NCI-H1694 treated with DMSO at 0.1 percent for 48 hours (cell line): ENCODE results near the gene PPT2.
"Not testable (repeated sequence)": the region's sequence is repeated elsewhere in the genome, so short reads cannot be mapped to it uniquely, and the experiment has no call there.

ENCODE experiments used
- DNase-seq: peaks from one replicate; lab custom pipeline; 2025; lab: John Stamatoyannopoulos, UW

Gene PPT2

DNA sequence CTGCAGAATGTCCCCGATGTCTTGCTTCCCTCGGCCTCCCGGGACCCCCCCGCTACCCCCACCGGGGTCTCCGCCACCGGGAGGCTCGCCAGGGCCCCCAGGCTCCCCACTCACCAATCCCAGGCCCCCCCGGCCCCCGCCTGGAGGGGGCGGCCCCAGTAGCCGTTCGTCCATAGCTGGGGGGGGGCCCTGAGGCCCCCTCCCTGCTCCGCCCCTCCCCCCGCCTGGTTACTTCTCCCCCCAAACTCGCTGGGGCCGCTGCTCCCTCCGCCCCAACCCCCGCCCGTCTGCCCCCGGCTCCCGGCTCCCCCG lies 35.8 kb downstream of the PPT2 start:
- DNase-seq: no peak

DNA sequence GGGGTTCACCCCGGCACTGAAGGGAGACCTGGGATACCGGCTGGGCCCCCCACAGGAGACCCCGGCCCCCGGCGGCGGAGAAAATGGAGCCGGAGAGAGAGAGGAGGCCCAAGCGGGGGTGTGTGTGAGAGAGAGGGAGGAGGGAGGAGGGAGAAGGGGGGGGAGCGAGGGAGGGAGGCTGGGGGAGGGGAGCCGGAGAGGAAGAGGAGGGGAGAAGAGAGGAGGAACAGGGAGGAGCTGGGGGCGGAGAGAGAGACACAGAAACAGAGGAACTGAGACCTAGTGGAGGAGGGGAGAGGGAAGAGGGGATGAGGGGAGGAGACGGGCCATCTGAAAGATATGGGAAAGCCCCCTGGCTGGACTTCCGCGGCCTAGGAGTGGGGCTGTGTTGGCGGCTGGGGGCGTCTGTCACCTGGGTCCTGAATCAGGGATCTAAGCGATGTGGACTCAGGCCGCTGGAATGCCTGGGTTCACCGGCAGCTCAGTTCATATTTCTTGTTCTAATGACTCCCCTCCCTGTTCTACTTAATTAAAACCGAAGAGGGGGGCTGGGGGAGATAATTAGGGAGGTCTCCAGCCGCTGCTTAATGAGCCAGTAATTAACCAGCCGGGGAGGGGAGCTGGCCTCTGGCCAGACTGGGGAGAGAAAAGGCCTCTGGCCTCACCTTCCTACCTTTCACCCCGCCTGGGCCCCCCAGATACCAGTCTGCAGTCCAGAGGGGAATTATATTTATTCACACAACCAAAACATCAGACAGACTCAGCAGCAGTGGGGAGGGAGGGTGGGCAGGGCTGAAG lies 36.3 kb downstream of the PPT2 start, which contains the start of gene PBX2:
TSS of gene PBX2 (minus strand) at position 149 of the 798 bp plus-strand sequence. CDS start 287 bp downstream, outside the sequence.
- DNase-seq: peak; percentile 74

DNA sequence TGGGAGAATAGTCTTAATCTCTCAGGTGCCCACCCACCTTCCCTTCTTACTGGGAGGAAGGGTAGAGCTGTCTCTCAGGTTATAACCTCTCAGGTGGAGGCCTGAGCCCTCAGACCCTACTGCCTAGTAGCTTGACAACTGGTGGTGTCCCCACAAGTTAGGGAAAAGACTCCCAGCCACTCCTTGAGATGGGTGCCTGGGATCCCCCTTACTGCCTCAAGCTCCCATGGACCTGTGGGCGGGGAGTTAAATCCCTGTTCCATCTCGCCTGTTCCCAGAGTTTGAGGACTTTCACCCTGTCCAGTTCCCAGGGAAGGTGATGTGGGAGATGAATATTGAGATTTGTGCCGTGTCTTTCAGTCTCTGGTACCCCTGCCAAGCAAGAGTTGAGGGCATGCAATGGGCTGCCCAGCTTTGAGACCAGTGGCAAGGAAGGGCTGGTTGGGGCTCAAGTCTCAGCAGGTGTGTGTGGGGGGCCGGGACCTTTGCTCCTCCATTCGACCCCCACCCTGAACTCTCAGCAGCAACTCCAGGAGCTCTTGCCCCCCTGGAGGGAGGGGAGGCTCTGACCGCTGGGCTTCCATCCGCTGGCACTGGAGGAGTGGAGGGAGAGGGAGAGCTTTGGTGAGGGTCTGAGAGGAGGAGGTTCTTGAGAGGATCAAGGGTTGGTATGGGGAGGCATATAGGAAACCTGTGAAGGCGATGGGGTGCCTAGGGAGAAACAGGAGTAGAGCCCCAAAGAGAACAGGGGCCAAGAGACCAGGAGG lies 37.2 kb downstream of the PPT2 start:
- DNase-seq: no peak

DNA sequence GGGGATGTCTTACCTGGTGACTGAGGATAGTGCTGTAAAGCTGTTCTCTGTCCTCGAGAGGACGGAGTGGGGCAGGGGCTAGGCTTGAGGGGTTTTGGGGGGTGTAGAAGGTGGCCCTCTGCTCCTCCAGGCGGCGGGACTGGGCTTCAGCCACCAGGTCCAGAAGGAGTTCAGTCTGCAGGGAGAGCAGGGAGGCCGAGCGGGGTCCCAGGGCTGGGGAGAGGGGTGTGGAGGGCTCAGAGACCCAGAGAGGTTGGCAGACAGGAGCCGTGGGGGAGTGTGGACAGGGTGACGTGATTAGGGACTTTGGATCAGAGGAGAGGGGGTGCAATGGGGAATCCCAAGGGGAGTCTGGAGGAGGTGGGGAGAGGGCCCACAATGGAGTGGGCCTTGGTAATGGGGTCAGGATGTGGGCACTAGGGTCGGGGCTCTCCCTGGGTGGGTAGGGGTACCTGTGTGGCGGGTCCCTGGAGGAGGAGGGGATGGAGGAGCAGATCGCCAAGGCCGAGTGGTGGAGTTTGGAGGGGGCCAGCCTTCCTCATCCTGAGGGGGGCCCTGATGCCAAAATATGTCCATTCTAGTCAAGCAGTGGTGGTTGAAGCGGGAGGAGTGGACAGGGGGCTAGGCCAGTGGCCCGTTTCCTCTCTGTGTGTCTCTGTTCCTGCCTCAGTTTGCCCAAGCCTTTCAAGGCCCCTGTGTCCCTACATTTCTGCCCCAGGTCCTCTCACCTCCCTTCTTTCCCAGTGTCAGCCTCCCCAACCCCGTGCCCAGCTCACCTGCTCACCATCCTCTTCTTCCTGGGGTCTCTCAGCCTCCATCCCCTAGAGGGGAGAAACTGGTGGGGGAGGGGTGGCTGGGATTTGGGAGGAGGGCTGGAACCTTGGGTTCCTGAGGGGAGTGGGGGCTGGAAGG lies 38.0 kb downstream of the PPT2 start:
- DNase-seq: no peak

DNA sequence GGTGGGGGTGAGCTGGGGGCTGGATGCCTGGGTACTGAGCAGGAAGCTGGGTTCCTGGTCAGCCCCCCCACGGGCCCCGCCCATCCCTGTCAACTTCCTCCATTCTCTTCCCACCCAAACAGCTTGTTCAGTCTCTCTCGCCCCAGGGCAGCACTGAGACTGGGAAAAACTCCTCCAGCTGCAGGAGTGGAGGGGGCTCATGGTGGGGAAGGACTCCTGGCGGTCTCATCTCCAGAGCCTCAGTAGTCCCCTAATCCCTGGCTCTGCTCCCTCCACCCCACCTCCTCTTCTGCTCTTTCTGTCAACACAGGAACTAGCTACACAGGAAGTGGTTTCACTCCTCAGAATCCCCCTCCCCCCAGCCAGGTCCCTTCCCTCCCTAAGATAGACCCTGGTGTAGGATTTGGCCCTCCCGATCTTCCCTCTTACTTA lies 38.7 kb downstream of the PPT2 start, which contains the start of gene GPSM3:
TSS of gene GPSM3 (minus strand) at position 36 of the 432 bp plus-strand sequence. CDS start 130 bp downstream, outside the sequence.
- no peak for DNase-seq

DNA sequence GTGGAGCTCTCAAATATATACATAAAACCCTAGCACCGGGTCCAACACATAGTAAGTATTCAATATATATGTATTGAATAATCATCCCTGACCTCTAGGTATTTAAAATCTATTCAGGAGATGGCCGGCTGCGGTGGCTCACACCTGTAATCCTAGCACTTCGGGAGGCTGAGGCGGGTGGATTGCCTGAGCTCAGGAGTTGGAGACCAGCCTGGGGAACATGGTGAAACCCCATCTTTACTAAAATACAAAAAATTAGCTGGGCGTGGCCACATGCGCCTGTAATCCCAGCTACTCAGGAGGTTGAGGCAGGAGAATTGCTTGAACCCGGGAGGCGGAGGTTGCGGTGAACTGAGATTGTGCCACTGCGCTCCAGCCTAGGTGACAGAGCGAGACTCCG lies 39.2 kb downstream of the PPT2 start:
- not testable (repeated sequence) for DNase-seq

DNA sequence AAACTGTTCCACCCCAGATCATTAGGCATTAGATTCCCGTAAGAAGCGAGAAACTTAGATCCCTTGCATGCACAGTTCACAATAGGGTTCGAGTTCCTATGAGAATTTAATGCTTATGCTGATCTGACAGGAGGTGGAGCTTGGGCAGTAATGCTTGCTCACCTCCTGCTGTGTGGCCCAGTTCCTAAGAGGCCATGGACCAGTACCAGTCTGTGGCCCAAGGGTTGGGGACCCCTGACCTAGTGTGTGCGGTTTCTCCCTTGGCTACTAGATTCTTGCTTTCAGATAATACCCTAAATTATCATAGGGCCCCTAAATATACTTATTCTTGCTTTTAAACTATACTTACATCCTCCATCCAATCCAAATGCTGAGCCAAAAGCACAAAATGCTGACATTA lies 40.4 kb downstream of the PPT2 start:
- no peak for DNase-seq

DNA sequence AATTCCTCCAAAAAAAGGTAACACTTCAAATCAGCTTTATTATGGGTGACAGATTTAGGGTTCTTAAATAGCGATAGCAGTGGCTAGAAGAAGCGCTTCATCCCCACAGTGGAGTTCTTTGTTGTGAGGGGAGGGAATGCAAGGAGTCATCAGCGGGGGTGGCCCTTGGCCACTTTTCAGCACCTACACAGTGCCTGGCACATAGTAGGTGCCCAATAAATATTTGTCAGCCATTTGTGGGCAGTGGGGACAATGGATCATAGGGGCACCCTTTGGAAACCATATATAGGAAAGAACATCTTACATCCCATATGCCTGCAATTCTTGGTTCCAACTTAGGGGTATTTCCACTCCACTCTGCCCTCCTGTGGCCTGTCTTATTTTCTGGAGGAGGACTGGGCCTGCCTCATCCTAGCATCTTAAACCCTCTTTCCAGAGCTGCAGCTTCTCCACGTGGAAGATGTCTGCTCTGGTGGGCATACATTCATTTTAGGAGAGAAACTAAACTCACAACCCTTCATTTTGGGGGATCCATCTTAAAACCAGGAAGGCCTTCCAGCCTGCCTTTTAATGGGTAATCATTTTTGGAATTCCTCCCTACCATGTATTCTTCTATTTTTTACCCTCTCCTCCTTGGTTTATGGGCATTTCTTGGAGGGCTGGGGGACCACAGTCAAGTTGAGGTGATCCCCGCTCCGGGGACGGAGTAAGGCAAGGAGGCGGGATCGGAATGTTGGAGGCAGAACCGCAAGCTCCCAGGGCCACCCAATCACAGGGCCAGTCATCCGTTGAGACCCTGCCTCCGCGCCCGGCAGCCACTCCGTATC lies 41.1 kb downstream of the PPT2 start:
- DNase-seq: no peak

DNA sequence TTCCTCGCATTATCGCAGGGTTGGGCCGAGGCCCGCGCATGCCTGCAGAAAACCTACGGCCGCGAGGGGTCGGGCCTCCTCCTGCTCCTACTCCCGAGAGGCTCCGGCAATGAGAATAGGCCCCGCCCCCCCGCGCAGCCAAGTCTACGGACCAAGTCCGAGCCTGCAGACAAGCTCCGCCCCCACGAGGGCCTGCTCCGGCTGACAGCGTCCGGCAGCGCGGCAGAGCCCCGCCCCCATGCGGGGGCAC lies 41.6 kb downstream of the PPT2 start:
- peak; percentile 95 for DNase-seq

DNA sequence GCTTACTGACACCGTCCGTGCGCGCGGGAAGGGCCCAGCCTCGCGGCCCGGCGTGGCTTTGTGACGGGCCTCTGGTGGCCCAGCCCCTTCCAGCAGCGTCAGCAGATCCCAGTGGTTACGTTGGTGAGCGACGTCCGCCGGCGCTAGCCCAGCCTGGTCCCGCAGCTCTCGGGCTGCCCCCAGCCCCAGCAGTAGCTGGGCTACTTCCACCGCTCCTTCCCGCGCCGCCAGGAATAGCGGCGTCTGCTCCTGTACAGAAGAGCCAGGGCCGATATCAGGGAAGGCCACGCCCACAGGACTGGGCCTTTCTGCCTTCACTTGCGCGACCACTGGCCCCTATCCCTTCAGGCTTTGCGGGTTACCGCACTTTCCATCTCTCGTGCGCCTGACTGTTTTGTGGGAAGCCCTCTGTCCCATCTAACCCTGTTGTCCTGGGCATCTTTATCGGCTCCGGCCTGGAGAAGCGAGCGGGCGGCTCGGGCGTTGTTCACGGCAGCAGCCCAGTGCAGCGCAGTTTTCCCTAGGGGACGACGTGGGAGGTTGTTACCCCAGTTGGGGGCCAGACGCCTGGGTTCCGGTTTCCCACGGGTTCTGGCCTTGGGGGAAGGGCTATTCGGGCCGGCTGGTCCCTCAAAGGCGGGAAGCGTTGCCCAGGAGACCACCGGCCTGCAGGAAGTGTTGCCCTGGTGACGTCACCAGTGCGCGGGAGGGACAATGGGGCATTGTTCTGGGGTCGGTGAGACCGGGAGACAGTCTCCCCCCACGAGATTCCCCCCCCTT lies 42.2 kb downstream of the PPT2 start:
- DNase-seq: no peak

DNA sequence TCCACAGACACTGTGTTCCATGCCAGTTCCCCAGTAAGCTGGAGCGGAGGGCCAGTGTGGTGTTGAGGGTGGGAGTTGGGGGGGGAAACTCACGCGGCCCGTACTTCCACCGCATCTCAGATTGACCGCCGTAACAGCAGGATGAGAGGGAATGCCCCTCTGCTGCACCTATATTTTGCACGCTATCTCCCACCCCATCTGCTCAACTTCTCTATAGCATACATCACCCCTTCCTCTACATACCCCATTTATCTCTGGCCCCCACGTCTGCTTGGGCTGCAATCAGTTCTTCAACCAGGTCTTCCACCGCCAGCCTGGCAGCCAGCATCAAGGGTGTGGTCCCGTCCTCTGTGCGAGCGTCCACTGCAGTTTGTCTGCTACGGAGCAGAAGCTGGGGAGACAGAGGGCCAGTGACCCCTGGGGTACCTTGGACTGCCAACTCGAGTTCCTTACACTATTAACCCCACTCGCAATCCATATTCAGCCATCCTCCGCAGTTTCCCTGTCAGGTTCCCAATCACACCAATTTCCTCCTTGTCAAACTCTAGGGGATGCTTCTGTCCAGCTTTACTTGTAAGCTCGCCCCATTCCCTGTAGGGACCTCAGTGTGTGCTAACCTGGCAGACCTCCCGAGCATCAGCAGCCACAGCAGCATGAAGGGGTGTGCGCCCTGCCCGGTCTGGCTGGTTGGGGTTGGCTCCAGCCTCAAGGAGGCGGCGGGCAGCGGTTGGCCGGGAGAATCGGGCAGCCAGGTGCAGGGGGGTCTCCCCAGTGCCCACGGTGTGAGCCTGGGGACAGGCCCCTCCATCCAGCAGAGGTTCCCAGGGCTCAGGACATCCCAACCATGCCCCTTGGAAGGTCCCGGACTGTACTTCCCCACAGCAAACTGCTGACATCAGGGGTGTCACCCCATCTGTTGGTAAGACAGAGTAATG lies 43.0 kb downstream of the PPT2 start:
- DNase-seq: no peak

DNA sequence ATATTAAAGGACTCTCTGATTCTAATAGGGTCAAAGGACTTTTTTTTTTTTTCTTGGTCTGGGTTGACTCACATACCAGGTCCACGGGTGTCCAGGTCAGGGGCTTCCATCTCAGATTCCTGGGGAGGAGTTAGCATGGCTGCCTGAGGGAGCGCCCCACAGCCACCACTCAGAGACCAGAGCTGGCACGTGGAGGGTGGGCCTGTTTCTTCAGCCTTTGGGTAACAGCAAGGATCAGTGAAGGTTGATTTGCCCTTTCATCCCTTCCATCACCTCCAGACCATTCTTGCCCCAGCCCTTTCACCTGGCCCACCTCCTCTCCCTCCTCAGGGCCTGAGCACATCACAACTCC lies 44.4 kb downstream of the PPT2 start:
- no peak for DNase-seq

DNA sequence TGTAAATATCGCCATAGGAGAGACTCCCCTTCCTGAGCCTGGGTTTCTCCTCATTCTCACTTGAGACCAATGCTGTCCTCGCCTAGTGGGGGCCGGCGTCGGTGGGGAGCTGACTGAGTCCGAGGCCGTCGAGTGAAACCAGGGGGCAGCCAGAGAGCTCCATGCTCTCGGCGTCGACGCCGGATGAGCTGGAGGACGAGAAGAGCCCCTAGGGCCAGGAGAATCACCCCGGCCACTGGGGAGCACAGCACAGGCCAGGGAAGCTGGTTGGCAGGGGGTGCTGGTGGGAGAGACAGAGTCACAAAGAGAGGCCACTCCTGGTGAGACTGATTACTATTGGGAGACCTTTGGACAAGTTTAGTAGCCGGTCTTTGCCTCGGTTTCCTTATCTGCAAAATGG lies 44.9 kb downstream of the PPT2 start:
- DNase-seq: no peak

DNA sequence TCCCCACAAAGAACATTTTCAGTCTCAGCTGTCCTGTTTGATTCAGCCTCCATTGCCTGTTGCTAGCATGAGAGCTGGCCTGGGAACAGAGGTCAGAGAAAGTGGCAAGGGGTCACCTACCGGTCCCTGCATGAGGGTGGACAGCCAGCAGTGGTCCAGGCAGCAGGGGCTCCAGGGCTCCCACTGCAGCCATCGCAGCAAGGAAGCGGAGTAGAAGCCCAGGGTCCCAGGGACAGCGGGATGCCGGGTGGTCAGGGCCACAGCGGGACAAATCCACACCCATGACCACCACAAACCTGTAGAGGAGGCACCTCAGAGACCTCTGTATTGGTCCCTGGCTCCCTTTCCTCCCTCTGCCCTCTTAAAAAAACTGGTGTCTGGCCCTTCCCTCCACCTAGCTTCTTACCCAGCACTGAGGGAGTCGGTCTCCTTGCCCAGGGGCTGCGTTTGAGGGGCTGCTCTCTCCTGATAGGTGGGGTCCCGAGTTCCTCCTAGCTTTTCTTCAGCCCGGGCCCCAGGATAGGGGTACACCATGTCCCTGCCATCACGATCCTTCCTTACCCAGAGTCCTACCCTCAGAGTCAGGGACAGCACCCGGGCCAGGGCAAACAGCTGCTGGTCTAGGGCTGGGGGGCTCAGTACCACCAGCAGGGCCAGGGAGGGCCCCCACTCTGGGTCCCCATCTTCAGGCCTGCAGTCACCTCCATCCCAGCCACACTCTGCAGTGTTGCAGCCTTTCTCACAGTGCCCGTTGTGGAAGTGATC lies 47.0 kb downstream of the PPT2 start:
- no peak for DNase-seq

DNA sequence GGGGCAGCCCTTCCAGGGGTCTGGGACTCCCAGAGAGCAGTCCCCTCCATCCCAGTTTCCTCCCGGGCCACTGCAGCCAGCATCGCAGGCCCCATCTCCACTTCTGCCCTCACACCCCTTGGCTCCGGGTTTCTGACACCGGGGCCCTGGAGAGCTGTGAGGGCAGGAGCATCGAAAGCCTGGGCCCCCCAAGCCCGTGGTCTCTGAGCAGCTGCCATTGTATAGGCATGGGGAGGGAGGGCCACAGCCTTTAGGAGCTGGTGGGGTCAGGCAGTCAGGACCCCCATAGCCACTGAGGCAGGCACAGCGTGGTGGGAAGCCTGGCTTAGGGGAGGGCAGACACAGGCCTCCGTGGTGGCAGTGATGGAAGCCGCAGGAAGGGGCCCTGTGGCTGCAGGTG lies 48.2 kb downstream of the PPT2 start:
- DNase-seq: no peak

DNA sequence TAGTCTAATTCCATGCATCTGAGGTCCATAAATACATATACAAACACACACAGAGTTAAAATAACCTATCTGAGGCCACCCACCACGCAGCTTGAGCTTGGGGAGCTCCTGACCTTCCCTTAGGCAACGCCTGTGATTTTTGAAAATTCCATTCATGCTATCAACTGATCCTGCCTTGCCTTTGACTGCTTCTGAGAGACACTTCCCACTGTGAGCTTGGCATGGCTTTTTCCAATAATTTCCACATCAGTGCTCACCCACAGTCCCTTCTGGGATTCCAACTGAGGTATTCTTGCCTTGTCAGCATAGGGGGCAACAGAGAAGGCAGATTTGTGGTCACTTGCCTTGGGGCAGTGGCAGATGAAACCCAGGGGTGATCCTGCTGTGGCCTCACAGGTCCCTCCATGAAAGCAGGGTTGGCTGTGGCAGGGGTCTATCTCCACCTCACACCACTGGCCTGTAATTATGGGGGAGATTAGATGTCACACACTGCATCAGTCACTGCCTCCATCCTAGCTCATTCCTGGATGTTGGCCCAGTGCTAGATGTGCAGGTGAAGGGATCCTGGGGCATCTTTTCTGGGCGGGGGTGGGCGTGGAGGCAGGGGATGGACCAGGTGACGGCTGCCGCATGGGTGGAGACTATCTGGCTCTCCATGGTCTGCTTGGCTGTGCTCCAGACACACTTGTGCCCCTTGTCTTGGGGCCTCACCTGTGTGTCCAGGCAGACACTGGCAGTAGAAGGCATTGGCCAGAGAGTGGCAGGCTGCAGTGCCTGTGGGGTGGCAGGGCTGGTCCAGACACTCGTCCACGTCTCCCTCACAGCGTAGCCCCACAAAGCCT lies 49.7 kb downstream of the PPT2 start:
- DNase-seq: no peak

DNA sequence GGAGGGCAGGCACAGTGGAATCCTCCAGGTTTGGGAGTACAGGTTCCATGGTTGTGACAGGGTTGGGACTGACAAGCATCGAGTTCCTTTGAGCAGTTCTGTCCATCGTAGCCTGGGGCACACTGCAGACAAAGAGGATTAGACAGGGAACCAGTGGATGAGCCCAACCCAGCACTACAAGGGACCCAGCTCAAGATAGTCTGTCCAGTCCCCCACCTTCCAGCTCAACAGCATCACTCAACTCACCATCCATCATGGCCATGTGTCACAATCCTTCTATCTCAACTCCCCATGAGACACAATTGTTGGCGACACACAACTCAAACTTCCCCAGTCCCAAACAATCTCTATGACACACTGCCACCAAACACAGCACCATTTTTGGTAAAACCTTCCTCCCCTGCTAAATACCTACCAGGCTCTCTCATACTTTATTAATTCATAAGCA lies 50.4 kb downstream of the PPT2 start:
- no peak for DNase-seq

DNA sequence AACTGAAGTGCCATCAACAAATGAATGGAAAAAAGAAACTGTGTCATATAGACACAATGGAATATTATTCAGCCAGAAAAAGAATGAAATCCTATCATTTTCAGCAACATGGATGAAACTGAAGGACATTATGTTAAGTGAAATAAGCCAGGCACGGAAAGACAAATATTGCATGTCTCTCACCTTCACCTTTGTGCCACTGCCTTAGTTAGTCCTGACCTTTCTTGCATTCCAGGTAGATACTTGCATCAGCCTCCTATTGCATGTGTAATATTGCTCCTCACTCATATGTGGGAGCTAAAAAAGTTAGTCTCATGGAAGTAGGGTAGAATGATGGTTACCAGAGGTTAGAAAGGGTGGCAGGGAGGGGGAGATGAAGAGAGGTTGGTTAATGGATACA lies 55.1 kb downstream of the PPT2 start:
- no peak for DNase-seq
